Measurements from ENCODE around the gene RASA2. TPM values are rescaled to one million over a fixed set of nuclear protein-coding genes. Genes with fewer than 3 reads are reported as not detected.

The RASA2 gene
- polyA plus RNA-seq, 1 of the 3 experiments (the other 2 are of a cell fraction), result 2.4 TPM

GRCh38 chr3:141619450-141619849 is 132.6 kb downstream of the RASA2 start:
- ChIA-PET POLR2A (no interaction called here), CTCF (interaction anchor here (1.1 to 1.7 kb wide), 2 partner anchors 14 to 25 kb away, joined by 3 to 4 read pairs; no protein-coding TSS in a partner anchor)
- Histone ChIP-seq H3K9me2 (no peaks in the 10 kb centered on the region), H3F3A (replicated peaks; ENCODE audit: insufficient read depth) (no peaks in the 10 kb centered on the region), H3K9ac (no peak overlapping the region), H3K79me2 (ENCODE audit: insufficient read depth) (no peaks in the 10 kb centered on the region), H3K9me3 (no peaks in the 10 kb centered on the region), H3K36me3 (replicated peaks in 1 of 2; ENCODE audit: control insufficient read depth in 1 of 2, insufficient read depth in 2 of 2, low read length in 1 of 2) (peaks cover 0 to 11% of the 10 kb centered on the region in 2 experiments), H3K27me3 (ENCODE audit: insufficient read depth) (no peaks in the 10 kb centered on the region), H4K20me1 (ENCODE audit: insufficient read depth) (no peaks in the 10 kb centered on the region), H3K27ac (ENCODE audit: low read depth in 2 of 2, low read length in 1 of 2) (no peak overlapping the region), H3K4me1 (ENCODE audit: control insufficient read depth in 1 of 2, insufficient read depth in 2 of 2, low read depth in 1 of 2, low read length in 1 of 2) (no peaks in the 10 kb centered on the region), H3K4me2 (no peak overlapping the region), H2AFZ (ENCODE audit: low read depth) (no peak overlapping the region), H3K4me3 (ENCODE audit: low read depth in 2 of 2, low read length in 1 of 2) (no peak overlapping the region)
- no peak for DNase-seq
- 79% methylated on average over 4 of the region's 4 CpGs for WGBS (ENCODE audit: low lambda C conversion rate)
- TF ChIP-seq MEF2A (IDR thresholded peaks at IDR 0.05; ENCODE audit: borderline replicate concordance, low read depth), result no peak
- no peak for TF ChIP-seq CHD2 (IDR thresholded peaks at IDR 0.05; ENCODE audit: low read length, partially characterized antibody)
- no peak for TF ChIP-seq FOXJ3 (CRISPR knock-in tag; IDR thresholded peaks at IDR 0.05)
- TF ChIP-seq TEAD4 (IDR thresholded peaks at IDR 0.05; ENCODE audit: borderline replicate concordance, insufficient read depth), result no peak
- no peak for TF ChIP-seq EP300 (IDR thresholded peaks at IDR 0.05; ENCODE audit: borderline replicate concordance in 1 of 2, low read depth in 1 of 2, low read length in 1 of 2)
- TF ChIP-seq POLR2AphosphoS5 (IDR thresholded peaks at IDR 0.05; ENCODE audit: low read depth, low read length), result no peak
- TF ChIP-seq TAF1 (IDR thresholded peaks at IDR 0.05; ENCODE audit: borderline replicate concordance, low read depth, low read length), result no peak
- TF ChIP-seq, protein P1, sequence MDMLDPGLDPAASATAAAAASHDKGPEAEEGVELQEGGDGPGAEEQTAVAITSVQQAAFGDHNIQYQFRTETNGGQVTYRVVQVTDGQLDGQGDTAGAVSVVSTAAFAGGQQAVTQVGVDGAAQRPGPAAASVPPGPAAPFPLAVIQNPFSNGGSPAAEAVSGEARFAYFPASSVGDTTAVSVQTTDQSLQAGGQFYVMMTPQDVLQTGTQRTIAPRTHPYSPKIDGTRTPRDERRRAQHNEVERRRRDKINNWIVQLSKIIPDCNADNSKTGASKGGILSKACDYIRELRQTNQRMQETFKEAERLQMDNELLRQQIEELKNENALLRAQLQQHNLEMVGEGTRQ (IDR thresholded peaks at IDR 0.05; ENCODE audit: borderline replicate concordance, low read depth, low read length), result no peak
- TF ChIP-seq NFIC (IDR thresholded peaks at IDR 0.05; ENCODE audit: borderline replicate concordance), result no peak
- TF ChIP-seq MAX (IDR thresholded peaks at IDR 0.05; ENCODE audit: low read depth), result no peak
- TF ChIP-seq, protein P2, sequence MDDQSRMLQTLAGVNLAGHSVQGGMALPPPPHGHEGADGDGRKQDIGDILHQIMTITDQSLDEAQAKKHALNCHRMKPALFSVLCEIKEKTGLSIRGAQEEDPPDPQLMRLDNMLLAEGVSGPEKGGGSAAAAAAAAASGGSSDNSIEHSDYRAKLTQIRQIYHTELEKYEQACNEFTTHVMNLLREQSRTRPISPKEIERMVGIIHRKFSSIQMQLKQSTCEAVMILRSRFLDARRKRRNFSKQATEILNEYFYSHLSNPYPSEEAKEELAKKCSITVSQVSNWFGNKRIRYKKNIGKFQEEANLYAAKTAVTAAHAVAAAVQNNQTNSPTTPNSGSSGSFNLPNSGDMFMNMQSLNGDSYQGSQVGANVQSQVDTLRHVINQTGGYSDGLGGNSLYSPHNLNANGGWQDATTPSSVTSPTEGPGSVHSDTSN (IDR thresholded peaks at IDR 0.05), result no peak
- no peak for TF ChIP-seq SMC3 (IDR thresholded peaks at IDR 0.05; ENCODE audit: low read depth, low read length)
- no peak for TF ChIP-seq USF1 (IDR thresholded peaks at IDR 0.05; ENCODE audit: borderline replicate concordance, low read depth)
- no peak for TF ChIP-seq FOXM1 (IDR thresholded peaks at IDR 0.05; ENCODE audit: low read depth)
- no peak for TF ChIP-seq MXI1 (IDR thresholded peaks at IDR 0.05; ENCODE audit: low read depth, low read length)
- no peak for TF ChIP-seq ELF1 (IDR thresholded peaks at IDR 0.05)
- TF ChIP-seq GATA2 (CRISPR knock-in tag; IDR thresholded peaks at IDR 0.05), result no peak
- TF ChIP-seq TCF12 (IDR thresholded peaks at IDR 0.05), result no peak
